ENCODE data around the gene ANO1.

ANO1 gene

DNA sequence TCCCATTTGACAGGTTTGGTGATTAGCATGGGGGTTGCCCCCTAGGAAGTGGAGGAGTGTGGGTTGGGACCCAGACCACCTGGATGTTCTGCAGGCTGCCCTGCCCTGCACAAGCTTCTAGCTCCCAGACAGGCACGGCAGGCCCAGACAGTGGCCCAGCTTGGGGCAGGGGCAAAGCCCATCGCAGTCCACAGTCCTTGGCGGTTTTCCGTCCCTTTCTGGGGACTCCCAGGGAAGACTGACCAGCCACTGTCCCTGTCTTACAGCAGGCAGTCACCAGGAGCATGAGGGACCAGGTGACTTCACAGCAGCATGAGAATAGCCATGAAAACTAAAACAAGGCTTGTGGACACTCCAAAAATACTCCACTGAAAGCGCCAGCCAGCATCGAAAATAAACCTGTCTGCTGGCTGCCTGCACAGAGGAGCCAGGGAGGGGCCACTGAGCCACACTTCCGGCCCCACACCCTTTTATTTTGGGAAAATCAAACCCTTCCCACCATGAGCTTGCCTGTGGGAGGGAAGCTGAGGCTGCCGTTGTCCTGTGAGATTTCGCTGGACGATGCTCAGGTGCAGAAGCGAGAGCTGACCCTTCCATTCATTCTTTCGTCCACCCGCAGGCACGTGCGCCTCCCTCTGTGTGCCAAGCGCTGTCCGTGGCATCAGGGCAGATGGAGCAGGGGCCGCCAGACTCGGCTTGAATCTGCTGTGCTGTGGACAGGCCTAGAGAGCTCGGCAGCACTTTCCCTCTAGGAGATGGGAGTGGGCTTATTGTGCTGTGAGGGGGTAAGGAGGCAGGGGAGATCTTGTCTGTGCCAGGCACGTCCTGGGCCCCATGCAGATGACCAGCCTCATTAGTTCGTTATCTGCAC lies 153.0 kb downstream of the ANO1 start:
- no peak for DNase-seq (ENCODE audit: insufficient read length, low spot score)
- FAIRE-seq: no peak

GRCh38 chr11:70233034-70233433 lies 154.9 kb downstream of the ANO1 start:
- FAIRE-seq: no peak
- no peak for TF ChIP-seq POLR2A (IDR thresholded peaks at IDR 0.05; ENCODE audit: low read depth, low read length)
- DNase-seq (ENCODE audit: insufficient read length, low spot score): no peak

More for the DNA sequence above, 153.0 kb downstream of the ANO1 start:
- TF ChIP-seq POLR2A (IDR thresholded peaks at IDR 0.05; ENCODE audit: low read depth, low read length): no peak

DNA sequence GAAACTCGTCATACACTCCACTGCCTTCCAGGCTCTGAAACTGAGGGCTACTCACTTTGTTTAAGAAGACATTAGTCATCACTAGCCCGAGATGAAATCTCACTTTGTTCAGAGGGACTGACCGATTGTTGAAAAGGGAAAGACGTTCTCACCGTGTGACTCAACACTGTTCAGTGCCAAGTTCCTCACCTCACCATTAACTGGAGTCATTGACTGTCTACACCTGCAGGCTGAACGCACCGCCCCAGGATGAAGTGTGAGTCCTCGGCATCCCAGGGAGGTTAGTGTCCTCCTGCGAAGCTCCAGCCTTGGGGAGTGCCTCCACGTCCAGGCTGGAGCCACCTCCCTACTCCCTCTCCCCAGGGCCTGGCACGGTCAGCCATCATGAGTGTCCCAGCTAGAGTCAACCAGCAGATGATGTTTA lies 155.4 kb downstream of the ANO1 start:
- FAIRE-seq: peak; percentile 72
- DNase-seq (ENCODE audit: insufficient read length, low spot score): peak; percentile 75
- no peak for TF ChIP-seq POLR2A (IDR thresholded peaks at IDR 0.05; ENCODE audit: low read depth, low read length)

GRCh38 chr11:70233962-70234361 lies 155.8 kb downstream of the ANO1 start:
- no peak for DNase-seq (ENCODE audit: insufficient read length, low spot score)

More at GRCh38 chr11:70233962-70234361, 155.8 kb downstream of the ANO1 start:
- no peak for FAIRE-seq
- no peak for TF ChIP-seq POLR2A (IDR thresholded peaks at IDR 0.05; ENCODE audit: low read depth, low read length)
